GM18498 (cell line): ENCODE data around the gene ELMO1.

Experiments
- ATAC-seq: cut with Tn5 transposase; IDR thresholded peaks from one replicate; pipeline ENCODE4 v1.9.1; 2021; ENCODE audit warnings: mild to moderate bottlenecking, moderate library complexity; ENCODE audit not compliant: unreplicated experiment

Gene ELMO1

GRCh38 chr7:37076668-37077067 is 372.0 kb downstream of the ELMO1 start:
- no peak for ATAC-seq

GRCh38 chr7:37074370-37074769 is 374.3 kb downstream of the ELMO1 start:
- ATAC-seq = no peak

GRCh38 chr7:37071124-37071523 is 377.5 kb downstream of the ELMO1 start:
- ATAC-seq = no peak

- no peak for ATAC-seq
Observed at GRCh38 chr7:37070471-37070870, 378.2 kb downstream of the ELMO1 start.

- no peak for ATAC-seq
Observed at GRCh38 chr7:37070031-37070430, 378.6 kb downstream of the ELMO1 start.

- ATAC-seq = no peak
Observed at GRCh38 chr7:37069336-37069735, 379.3 kb downstream of the ELMO1 start.

GRCh38 chr7:37068902-37069301 is 379.8 kb downstream of the ELMO1 start:
- ATAC-seq = no peak

GRCh38 chr7:37068038-37068437 is 380.6 kb downstream of the ELMO1 start:
- ATAC-seq = no peak

GRCh38 chr7:37065779-37066271 is 382.8 kb downstream of the ELMO1 start:
- ATAC-seq = peak; percentile 64

- no peak for ATAC-seq
Observed at GRCh38 chr7:37062560-37062859, 386.2 kb downstream of the ELMO1 start.

GRCh38 chr7:37061849-37062559 is 386.7 kb downstream of the ELMO1 start:
- no peak for ATAC-seq

- ATAC-seq = no peak
Observed at GRCh38 chr7:37056234-37056912, 392.3 kb downstream of the ELMO1 start.

- ATAC-seq = no peak
Observed at GRCh38 chr7:37054624-37055241, 393.9 kb downstream of the ELMO1 start.

GRCh38 chr7:37052705-37053104 is 396.0 kb downstream of the ELMO1 start:
- ATAC-seq = no peak

GRCh38 chr7:37050801-37051200 is 397.9 kb downstream of the ELMO1 start:
- ATAC-seq = no peak

- ATAC-seq = no peak
Observed at GRCh38 chr7:37048674-37049073, 400.0 kb downstream of the ELMO1 start.

GRCh38 chr7:37047260-37047659 is 401.4 kb downstream of the ELMO1 start:
- no peak for ATAC-seq

- ATAC-seq = no peak
Observed at GRCh38 chr7:37046531-37047079, 402.1 kb downstream of the ELMO1 start.

- no peak for ATAC-seq
Observed at GRCh38 chr7:37045681-37046179, 402.9 kb downstream of the ELMO1 start.

GRCh38 chr7:37041461-37041860 is 407.2 kb downstream of the ELMO1 start:
- ATAC-seq = no peak

- ATAC-seq = no peak
Observed at GRCh38 chr7:37040330-37040729, 408.3 kb downstream of the ELMO1 start.
